Psoas muscle (tissue), 8 donors: ENCODE measurements around the gene AFF3. TPM values are rescaled to one million over a fixed set of nuclear protein-coding genes. Genes with fewer than 3 reads are reported as not detected.

Experiments
- ATAC-seq, 4 donors: fragments of 200-7000 bp; cut with Tn5 transposase; one replicate each; pipeline ENCODE4 v1.9.1; 2020; ENCODE audit warnings: moderate library complexity in 3 of 4, mild to moderate bottlenecking in 2 of 4
- DNase-seq, 2 donors: peaks; one replicate each; pipeline ENCODE4 v3.0.0-alpha.2; 2020
- H3K27ac ChIP-seq: fragments of 200-600 bp; one replicate; pipeline ENCODE4 v1.8.0; 2022
- H3K27me3 ChIP-seq, 3 donors: fragments of 200-600 bp in 1 of 3; one replicate each; pipeline versions ENCODE4 v1.6.1 to v1.8.0; 2013 to 2022; ENCODE audit warnings: low read length in 2 of 3, mild to moderate bottlenecking in 2 of 3, moderate library complexity in 1 of 3; ENCODE audit not compliant: insufficient read depth in 3 of 3
- H3K36me3 ChIP-seq, 2 donors: fragments of 200-600 bp in 1 of 2; one replicate each; pipeline versions ENCODE4 v1.6.1 to v1.8.0; 2013 to 2022; ENCODE audit warnings: low read depth in 1 of 2, mild to moderate bottlenecking in 1 of 2, moderate library complexity in 1 of 2; ENCODE audit not compliant: insufficient read depth in 1 of 2
- H3K4me1 ChIP-seq: fragments of 200-600 bp; one replicate; pipeline ENCODE4 v1.8.0; 2022
- H3K4me3 ChIP-seq: fragments of 200-600 bp; one replicate; pipeline ENCODE4 v1.8.0; 2022; ENCODE audit warnings: mild to moderate bottlenecking
- H3K9me3 ChIP-seq: fragments of 200-600 bp; one replicate; pipeline ENCODE4 v1.8.0; 2022
- WGBS, 3 donors: extraction: QIAGEN DNeasy Blood & Tissue Kit; methylation state at CpG; one replicate each; pipeline versions ENCODE4 v1.1.6 to v1.1.7; 2013; 5-methylcytosine and 5-hydroxymethylcytosine counted together
- intact Hi-C, 2 donors: fragments of 100-400 bp; cut with DNase I; formaldehyde crosslinking; loops; one replicate each; pipeline versions ENCODE4 v1.11.0 to v1.14.2; 2022
- polyA plus RNA-seq, 3 donors: library from polyadenylated mRNA; stranded (reverse); fragments of 200-250 nt; gene quantifications; one replicate each; pipeline ENCODE4 v1.2.3, GENCODE V29; 2013
- total RNA-seq, 4 donors: library from RNA; stranded (reverse); fragmentation: NEBNext Ultra II Directional in 2 of 4; extraction: Animal tissue kit (Norgen Biotek cat#: 25700) in 2 of 4; gene quantifications; one replicate each; pipeline versions ENCODE4 v1.2.1 to v1.2.4, GENCODE V29; 2021 to 2023
- TF ChIP-seq, protein P1 (sequence below): fragments of 200-600 bp; IDR thresholded peaks from one replicate; pipeline ENCODE4 v1.8.0; 2022; ENCODE audit warnings: antibody characterized with exemption
- donor health status: healthy with polysubstance abuse.
- donor health status: DM: no; HTN: no; CAD: no; lungs with moderate emphysema.
- donor health status: Bipolar disorder and iron deficiency.
- donor health status: healthy.
- donor health status: DM: yes; HTN: yes; CAD: no.
- donor health status: DM: no; HTN: no; CAD: no.
- donor health status: DM: no; HTN: no; CAD: no.
- donor health status: DM: yes; HTN: yes; CAD: no.

Gene AFF3
- total and polyA plus RNA-seq, 7 donors, result 0.08 to 2.9 (median 0.44) TPM

DNA sequence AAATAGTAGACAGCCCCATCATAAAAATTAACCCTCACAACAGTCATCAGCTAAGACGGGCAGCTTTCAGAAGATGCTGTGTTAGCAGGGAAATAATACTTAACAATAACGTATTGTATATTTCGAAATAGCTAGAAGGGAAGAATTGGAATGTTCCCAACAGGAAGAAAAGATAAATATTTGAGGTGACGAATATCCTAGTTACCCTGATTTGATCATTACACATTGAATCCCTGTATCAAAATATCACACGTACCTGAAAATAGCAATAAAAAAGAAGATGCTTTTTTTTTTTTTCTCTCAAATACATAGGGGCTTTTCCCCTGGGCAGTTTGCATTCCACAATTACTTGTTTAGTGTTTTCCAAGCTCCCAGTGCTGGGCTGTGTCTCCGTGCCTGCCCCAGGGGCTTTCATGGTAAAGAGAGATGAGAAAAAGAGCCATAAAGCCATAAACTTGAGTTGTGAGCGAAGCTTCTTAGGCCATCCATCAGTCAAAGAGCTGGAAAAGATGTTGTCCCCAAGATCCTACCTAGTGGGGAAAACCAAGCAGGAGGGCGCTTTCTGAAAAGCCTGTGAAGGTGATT, 469.5 kb downstream of the AFF3 start:
- Histone ChIP-seq H3K4me1 (peaks cover 6% of the 10 kb centered on the region), H3K27ac (no peak overlapping the region), H3K36me3 (no peaks in the 10 kb centered on the region), H3K9me3 (no peaks in the 10 kb centered on the region), H3K4me3 (no peak overlapping the region), H3K27me3 (no peaks in the 10 kb centered on the region)
- WGBS, 3 donors, result 70 to 71% (median 71%) methylated on average over 8 of the region's 8 CpGs
- ATAC-seq (no peak), DNase-seq (no peak)
- intact Hi-C loops, result no loop called here
- TF ChIP-seq, protein P1, sequence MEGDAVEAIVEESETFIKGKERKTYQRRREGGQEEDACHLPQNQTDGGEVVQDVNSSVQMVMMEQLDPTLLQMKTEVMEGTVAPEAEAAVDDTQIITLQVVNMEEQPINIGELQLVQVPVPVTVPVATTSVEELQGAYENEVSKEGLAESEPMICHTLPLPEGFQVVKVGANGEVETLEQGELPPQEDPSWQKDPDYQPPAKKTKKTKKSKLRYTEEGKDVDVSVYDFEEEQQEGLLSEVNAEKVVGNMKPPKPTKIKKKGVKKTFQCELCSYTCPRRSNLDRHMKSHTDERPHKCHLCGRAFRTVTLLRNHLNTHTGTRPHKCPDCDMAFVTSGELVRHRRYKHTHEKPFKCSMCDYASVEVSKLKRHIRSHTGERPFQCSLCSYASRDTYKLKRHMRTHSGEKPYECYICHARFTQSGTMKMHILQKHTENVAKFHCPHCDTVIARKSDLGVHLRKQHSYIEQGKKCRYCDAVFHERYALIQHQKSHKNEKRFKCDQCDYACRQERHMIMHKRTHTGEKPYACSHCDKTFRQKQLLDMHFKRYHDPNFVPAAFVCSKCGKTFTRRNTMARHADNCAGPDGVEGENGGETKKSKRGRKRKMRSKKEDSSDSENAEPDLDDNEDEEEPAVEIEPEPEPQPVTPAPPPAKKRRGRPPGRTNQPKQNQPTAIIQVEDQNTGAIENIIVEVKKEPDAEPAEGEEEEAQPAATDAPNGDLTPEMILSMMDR, result no peak

DNA sequence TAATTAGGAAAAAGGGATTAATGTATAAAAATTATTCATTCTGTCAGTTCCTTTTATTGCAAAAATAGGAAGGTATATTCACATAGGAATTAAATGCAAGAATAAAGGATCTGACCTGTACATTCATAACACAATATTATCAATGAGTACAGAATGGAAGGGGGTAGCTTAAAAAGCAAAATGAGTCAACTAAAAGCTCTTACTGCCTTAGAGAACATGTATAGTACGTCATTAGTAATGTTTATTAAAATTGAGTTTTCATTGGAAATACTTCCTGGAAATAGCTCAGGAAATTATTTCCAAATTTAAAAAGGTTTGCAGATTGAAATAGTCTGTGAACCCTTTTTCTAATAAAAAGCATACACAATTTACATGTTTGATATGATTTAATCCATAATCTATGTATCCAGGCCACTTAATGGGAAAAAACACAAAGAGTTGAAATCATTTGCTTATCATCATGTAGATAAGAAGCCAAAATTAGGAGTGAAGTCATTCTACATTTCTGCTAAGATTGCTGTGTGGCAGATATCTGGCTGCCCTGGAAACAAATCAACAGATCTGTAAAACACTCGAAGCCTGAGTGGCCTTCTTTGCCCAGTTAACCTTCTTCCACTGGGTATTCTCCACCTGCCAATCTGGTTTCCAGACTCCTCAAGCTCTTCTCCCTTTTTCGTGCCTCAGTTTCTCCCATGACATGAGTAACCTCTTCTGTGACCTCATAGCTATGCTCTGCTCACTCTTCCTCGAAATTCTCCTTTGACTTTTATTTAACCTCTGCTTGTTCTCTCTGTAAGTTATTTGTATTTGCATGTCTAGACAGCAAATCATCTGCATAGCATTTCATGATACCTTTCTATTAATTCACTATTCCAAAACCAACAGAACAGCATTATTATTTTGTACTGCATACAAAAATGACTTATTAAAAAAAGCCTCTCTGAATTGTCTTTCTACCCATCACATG, 471.3 kb downstream of the AFF3 start:
- Histone ChIP-seq H3K27ac (no peak overlapping the region), H3K4me1 (peaks cover 6% of the 10 kb centered on the region)
- WGBS, 3 donors, result 42 to 56% (median 55%) methylated on average over 4 of the region's 4 CpGs

DNA sequence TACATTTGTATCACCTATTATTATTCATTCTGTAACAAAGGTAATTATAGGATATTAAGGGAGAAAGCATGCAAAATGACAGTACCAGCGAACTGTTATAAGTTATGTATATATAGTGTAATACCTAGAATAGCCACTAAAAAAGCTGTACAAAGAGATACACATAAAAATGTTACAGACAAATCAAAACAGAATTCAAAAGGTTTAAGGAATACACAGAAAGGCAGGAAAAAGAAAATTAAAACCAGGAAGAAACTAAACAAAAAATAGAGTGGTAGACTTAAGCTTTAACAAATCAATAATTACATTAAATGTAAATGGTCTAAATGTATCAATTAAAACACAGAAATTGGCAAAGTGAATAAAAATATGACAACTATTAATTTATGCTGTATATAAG, 476.1 kb downstream of the AFF3 start:
- ATAC-seq (no peak), DNase-seq (no peak)
- no peaks in the 10 kb centered on the region for H3K9me3 ChIP-seq
- 100% methylated on average over 1 of the region's 1 CpG for WGBS, 3 donors
- intact Hi-C loops, result no loop called here
- no peak overlapping the region for H3K4me3 ChIP-seq
- no peaks in the 10 kb centered on the region for H3K27me3 ChIP-seq
- no peaks in the 10 kb centered on the region for H3K36me3 ChIP-seq
- no peak overlapping the region for H3K27ac ChIP-seq
- TF ChIP-seq, protein P1, result peak; percentile 5
- H3K4me1 ChIP-seq, result peaks cover 19% of the 10 kb centered on the region

More for the DNA sequence above, 471.3 kb downstream of the AFF3 start:
- no peaks in the 10 kb centered on the region for H3K36me3 ChIP-seq
- DNase-seq (no peak), ATAC-seq (no peak)
- no peaks in the 10 kb centered on the region for H3K27me3 ChIP-seq
- TF ChIP-seq, protein P1, result no peak
- H3K4me3 ChIP-seq, result no peak overlapping the region
- no peaks in the 10 kb centered on the region for H3K9me3 ChIP-seq
- intact Hi-C loops, result no loop called here

DNA sequence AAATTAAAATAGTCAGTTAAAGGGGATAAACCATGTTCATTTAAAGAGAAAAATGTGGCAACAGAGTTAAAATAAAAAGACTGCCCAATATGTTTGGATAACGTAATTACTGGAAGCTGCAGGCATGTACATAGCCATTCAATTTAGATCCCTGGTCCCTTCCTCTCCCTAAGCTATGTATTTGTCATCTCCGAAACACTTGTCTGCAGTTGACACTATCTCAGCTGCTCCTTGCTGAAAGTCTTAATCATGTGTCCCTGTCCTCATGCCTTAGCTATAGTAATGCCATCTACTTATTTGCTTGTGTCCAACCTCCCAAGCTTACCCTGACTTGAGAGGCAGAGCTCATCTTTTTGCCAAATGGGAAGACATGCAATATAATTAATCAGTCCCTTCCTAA, 478.7 kb downstream of the AFF3 start:
- Histone ChIP-seq H3K9me3 (no peaks in the 10 kb centered on the region), H3K27me3 (no peaks in the 10 kb centered on the region), H3K27ac (no peak overlapping the region), H3K36me3 (no peaks in the 10 kb centered on the region), H3K4me1 (peaks cover 14% of the 10 kb centered on the region), H3K4me3 (no peak overlapping the region)
- DNase-seq, result no peak
- no peak for ATAC-seq
- WGBS, 3 donors, result 76 to 87% (median 78%) methylated on average over 2 of the region's 2 CpGs
- intact Hi-C loops, result no loop called here
- TF ChIP-seq, protein P1, result no peak
